Fibroblast of skin of right quadriceps (primary cell): ENCODE results near the gene SAMD5.

Source experiments
- DNase-seq: peaks from one replicate; pipeline ENCODE4 v3.0.0-alpha.2; 2013

Gene SAMD5

GRCh38 chr6:147567141-147567805 is 58.8 kb downstream of the SAMD5 start:
- DNase-seq: no peak

GRCh38 chr6:147569788-147570187 is 61.3 kb downstream of the SAMD5 start:
- no peak for DNase-seq

GRCh38 chr6:147570681-147571080 is 62.2 kb downstream of the SAMD5 start:
- DNase-seq: no peak

GRCh38 chr6:147577488-147577887 is 69.0 kb downstream of the SAMD5 start:
- no peak for DNase-seq

- no peak for DNase-seq
These were observed 69.7 kb downstream of the SAMD5 start for GRCh38 chr6:147578159-147578558.

- no peak for DNase-seq
These were observed 70.4 kb downstream of the SAMD5 start for GRCh38 chr6:147578883-147579282.

GRCh38 chr6:147579667-147580066 is 71.2 kb downstream of the SAMD5 start:
- peak; percentile 3 for DNase-seq

- no peak for DNase-seq
These were observed 74.5 kb downstream of the SAMD5 start for GRCh38 chr6:147582991-147583390.

GRCh38 chr6:147585256-147585655 is 76.8 kb downstream of the SAMD5 start:
- DNase-seq: no peak

GRCh38 chr6:147586044-147586443 is 77.6 kb downstream of the SAMD5 start:
- peak; percentile 10 for DNase-seq

GRCh38 chr6:147587907-147588306 is 79.4 kb downstream of the SAMD5 start:
- no peak for DNase-seq

GRCh38 chr6:147588469-147588868 is 80.0 kb downstream of the SAMD5 start:
- DNase-seq: no peak

GRCh38 chr6:147589739-147590250 is 81.3 kb downstream of the SAMD5 start:
- DNase-seq: no peak

GRCh38 chr6:147595961-147596360 is 87.5 kb downstream of the SAMD5 start:
- no peak for DNase-seq

- no peak for DNase-seq
These were observed 95.0 kb downstream of the SAMD5 start for GRCh38 chr6:147603392-147604081.

- peak; percentile 4 for DNase-seq
These were observed 95.9 kb downstream of the SAMD5 start for GRCh38 chr6:147604373-147604772.

GRCh38 chr6:147611992-147612391 is 103.5 kb downstream of the SAMD5 start:
- DNase-seq: no peak

- DNase-seq: peak; percentile 28
These were observed 106.0 kb downstream of the SAMD5 start for GRCh38 chr6:147614501-147614900.

GRCh38 chr6:147615659-147616456 is 107.4 kb downstream of the SAMD5 start:
- DNase-seq: peak; percentile 25

GRCh38 chr6:147617366-147617765 is 108.9 kb downstream of the SAMD5 start:
- no peak for DNase-seq

GRCh38 chr6:147618457-147618856 is 110.0 kb downstream of the SAMD5 start:
- no peak for DNase-seq

- DNase-seq: no peak
These were observed 110.4 kb downstream of the SAMD5 start for GRCh38 chr6:147618927-147619326.
